Stomach (tissue), 4 donors: Measurements from ENCODE around the gene HECW1.

Experiments used
- EP300 ChIP-seq: sonication (generic); formaldehyde crosslinking; IDR thresholded peaks from one replicate; pipeline ENCODE4 v1.6.1; 2017; ENCODE audit warnings: antibody characterized with exemption
- POLR2A ChIP-seq, 4 donors: fragments of 450-650 bp; IDR thresholded peaks; one replicate each; pipeline ENCODE4 v1.6.1; 2016; ENCODE audit warnings: antibody characterized with exemption in 4 of 4, control low read depth in 2 of 4, mild to moderate bottlenecking in 1 of 4, moderate library complexity in 1 of 4
- POLR2AphosphoS5 ChIP-seq, 3 donors: sonication (generic); formaldehyde crosslinking; IDR thresholded peaks; one replicate each; pipeline ENCODE4 v1.6.1; 2016; ENCODE audit warnings: antibody characterized with exemption in 3 of 3
- TF ChIP-seq, protein P1 (sequence below), 7 experiments: fragments of 450-650 bp in 4 of 7; fragments of 200-600 bp in 3 of 7; sonication (generic) in 3 of 7; IDR thresholded peaks; one replicate each; pipeline ENCODE4 v1.5.1; 2016 to 2019; ENCODE audit warnings: antibody characterized with exemption in 7 of 7, control low read depth in 2 of 7, mild to moderate bottlenecking in 1 of 7

DNA sequence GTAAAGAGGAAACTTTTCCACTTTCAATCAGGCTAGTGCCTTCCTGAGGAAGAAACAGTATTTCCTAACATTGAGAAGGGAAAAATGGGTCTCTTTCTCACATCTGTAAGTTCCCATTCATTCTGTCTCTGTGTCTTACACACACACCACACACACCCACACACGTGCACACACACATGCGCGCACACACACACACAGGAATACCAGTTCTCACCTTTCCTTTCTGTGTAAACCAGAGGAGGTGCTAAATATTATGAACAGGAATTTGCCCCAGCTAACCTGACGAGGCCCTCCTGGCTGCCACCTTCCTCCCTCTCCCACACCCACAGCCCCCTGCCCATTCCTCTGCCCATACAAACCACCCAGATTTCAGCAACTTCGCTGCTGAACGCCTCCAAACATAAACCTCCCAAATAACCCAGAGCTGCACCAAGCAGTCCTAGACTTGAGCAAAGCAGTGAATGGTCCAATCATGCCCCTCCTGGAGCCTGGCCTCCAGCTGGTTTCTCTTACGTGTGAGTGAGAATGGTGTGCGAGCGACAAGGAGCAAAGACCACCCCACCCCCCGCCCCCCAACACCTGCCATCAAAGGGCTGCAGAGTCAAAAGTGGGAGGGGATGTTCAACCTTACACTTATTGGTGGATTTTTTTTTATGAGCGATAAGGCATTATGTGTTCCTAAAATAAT, 190.5 kb downstream of the HECW1 start:
- TF ChIP-seq, protein P1, sequence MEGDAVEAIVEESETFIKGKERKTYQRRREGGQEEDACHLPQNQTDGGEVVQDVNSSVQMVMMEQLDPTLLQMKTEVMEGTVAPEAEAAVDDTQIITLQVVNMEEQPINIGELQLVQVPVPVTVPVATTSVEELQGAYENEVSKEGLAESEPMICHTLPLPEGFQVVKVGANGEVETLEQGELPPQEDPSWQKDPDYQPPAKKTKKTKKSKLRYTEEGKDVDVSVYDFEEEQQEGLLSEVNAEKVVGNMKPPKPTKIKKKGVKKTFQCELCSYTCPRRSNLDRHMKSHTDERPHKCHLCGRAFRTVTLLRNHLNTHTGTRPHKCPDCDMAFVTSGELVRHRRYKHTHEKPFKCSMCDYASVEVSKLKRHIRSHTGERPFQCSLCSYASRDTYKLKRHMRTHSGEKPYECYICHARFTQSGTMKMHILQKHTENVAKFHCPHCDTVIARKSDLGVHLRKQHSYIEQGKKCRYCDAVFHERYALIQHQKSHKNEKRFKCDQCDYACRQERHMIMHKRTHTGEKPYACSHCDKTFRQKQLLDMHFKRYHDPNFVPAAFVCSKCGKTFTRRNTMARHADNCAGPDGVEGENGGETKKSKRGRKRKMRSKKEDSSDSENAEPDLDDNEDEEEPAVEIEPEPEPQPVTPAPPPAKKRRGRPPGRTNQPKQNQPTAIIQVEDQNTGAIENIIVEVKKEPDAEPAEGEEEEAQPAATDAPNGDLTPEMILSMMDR (IDR thresholded peaks at IDR 0.05), result no peak
- TF ChIP-seq EP300 (no peak), POLR2AphosphoS5 (IDR thresholded peaks at IDR 0.05) (no peak), POLR2A (IDR thresholded peaks at IDR 0.05) (no peak)
